ENCODE data around the gene CD7. TPM values are rescaled to one million over a fixed set of nuclear protein-coding genes. Genes with fewer than 3 reads are reported as not detected.

The CD7 gene
- total and polyA plus RNA-seq, 8 donors: 0.28 to 1.3 (median 0.98) TPM

- FAIRE-seq: no peak
- TF ChIP-seq, protein P1, sequence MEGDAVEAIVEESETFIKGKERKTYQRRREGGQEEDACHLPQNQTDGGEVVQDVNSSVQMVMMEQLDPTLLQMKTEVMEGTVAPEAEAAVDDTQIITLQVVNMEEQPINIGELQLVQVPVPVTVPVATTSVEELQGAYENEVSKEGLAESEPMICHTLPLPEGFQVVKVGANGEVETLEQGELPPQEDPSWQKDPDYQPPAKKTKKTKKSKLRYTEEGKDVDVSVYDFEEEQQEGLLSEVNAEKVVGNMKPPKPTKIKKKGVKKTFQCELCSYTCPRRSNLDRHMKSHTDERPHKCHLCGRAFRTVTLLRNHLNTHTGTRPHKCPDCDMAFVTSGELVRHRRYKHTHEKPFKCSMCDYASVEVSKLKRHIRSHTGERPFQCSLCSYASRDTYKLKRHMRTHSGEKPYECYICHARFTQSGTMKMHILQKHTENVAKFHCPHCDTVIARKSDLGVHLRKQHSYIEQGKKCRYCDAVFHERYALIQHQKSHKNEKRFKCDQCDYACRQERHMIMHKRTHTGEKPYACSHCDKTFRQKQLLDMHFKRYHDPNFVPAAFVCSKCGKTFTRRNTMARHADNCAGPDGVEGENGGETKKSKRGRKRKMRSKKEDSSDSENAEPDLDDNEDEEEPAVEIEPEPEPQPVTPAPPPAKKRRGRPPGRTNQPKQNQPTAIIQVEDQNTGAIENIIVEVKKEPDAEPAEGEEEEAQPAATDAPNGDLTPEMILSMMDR (IDR thresholded peaks at IDR 0.05): no peak
- H3K27ac ChIP-seq: peak overlapping the region; percentile 85 to 98 (median 92)
- 65 to 69% methylated on average over 19 of the region's 19 CpGs for WGBS, 2 donors
- intact Hi-C loops (cut with DNase I): no loop called here
- no peaks in the 10 kb centered on the region for H3K36me3 ChIP-seq
- ATAC-seq: peak in 1 of 4 donors; percentile 4
- DNase-seq: peak in 5 of 6 donors; percentile 65 to 72 (median 66)
- H3K27me3 ChIP-seq: no peaks in the 10 kb centered on the region
- H3K4me1 ChIP-seq: peaks cover 14 to 43% (median 24%) of the 10 kb centered on the region in 3 donors
- no peaks in the 10 kb centered on the region for H3K9me3 ChIP-seq
- H3K4me3 ChIP-seq: peak overlapping the region in 1 of 4 donors; percentile 44
Observed at GRCh38 chr17:82297280-82297713, 20.1 kb downstream of the CD7 start.

- no peaks in the 10 kb centered on the region for H3K27me3 ChIP-seq
- peaks cover 14 to 43% (median 24%) of the 10 kb centered on the region in 3 donors for H3K4me1 ChIP-seq
- TF ChIP-seq, protein P1 (IDR thresholded peaks at IDR 0.05): no peak
- 56 to 64% methylated on average over 7 of the region's 7 CpGs for WGBS, 2 donors
- ATAC-seq (no peak), FAIRE-seq (no peak), DNase-seq (no peak)
- H3K36me3 ChIP-seq: no peaks in the 10 kb centered on the region
- intact Hi-C loops (cut with DNase I): no loop called here
- H3K9me3 ChIP-seq: no peaks in the 10 kb centered on the region
- H3K4me3 ChIP-seq: peak overlapping the region in 1 of 4 donors; percentile 44
- H3K27ac ChIP-seq: peak overlapping the region in 3 of 4 donors; percentile 85 to 98 (median 96)
Observed at GRCh38 chr17:82296511-82297279, 20.7 kb downstream of the CD7 start.

DNA sequence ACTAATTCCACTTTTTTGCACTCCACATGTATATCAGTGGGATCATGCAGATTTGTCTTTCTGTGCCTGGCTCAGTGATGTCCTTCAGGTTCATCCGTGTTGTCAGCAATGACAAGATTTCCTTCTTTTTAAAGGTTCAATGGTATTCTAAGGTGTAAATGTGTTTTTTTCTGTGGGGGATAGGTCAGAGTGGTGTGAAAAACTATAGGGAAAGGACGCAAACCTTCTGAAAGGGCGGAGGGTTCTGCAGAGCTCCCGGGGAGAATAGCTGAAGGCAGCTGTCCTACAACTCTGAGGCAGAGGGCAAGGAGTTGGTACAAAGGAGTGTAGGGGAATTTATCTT is 22.0 kb downstream of the CD7 start:
- intact Hi-C loops (cut with DNase I): no loop called here
- no peak for DNase-seq
- no peaks in the 10 kb centered on the region for H3K36me3 ChIP-seq
- H3K9me3 ChIP-seq: no peaks in the 10 kb centered on the region
- WGBS, 2 donors: 25 to 26% methylated on average over 4 of the region's 4 CpGs
- TF ChIP-seq, protein P1 (IDR thresholded peaks at IDR 0.05): no peak
- H3K27ac ChIP-seq: peak overlapping the region in 3 of 4 donors; percentile 3 to 98 (median 96)
- no peak for ATAC-seq
- no peak for FAIRE-seq
- peaks cover 14 to 43% (median 24%) of the 10 kb centered on the region in 3 donors for H3K4me1 ChIP-seq
- no peaks in the 10 kb centered on the region for H3K27me3 ChIP-seq
- H3K4me3 ChIP-seq: no peak overlapping the region

GRCh38 chr17:82294064-82294773 is 23.2 kb downstream of the CD7 start:
- peak overlapping the region in 1 of 4 donors; percentile 22 for H3K4me3 ChIP-seq
- no peaks in the 10 kb centered on the region for H3K36me3 ChIP-seq
- H3K27me3 ChIP-seq: no peaks in the 10 kb centered on the region
- 71 to 72% methylated on average over 15 of the region's 15 CpGs for WGBS, 2 donors
- no peaks in the 10 kb centered on the region for H3K9me3 ChIP-seq
- intact Hi-C loops (cut with DNase I): no loop called here
- TF ChIP-seq, protein P1 (IDR thresholded peaks at IDR 0.05): no peak
- H3K4me1 ChIP-seq: peaks cover 14 to 45% (median 25%) of the 10 kb centered on the region in 3 donors
- no peak for ATAC-seq
- no peak for DNase-seq
- peak overlapping the region; percentile 3 to 98 (median 52) for H3K27ac ChIP-seq
- FAIRE-seq: no peak

Data from pancreas (tissue), 10 donors.